HepG2 (cell line): Measurements from ENCODE around the gene ADCK2. TPM values are rescaled to one million over a fixed set of nuclear protein-coding genes. Genes with fewer than 3 reads are reported as not detected.

Experiments used
- CBX1 ChIP-seq: IDR thresholded peaks from one replicate; pipeline ENCODE4 v1.6.1; 2016; ENCODE audit warnings: antibody characterized with exemption, low read depth
- CTCF ChIP-seq: sonication (generic); formaldehyde crosslinking; IDR thresholded peaks from 2 replicates; pipeline ENCODE4 v1.5.0; 2020; ENCODE audit warnings: mild to moderate bottlenecking, missing genetic modification reagents, moderate library complexity
- DMAP1 ChIP-seq: IDR thresholded peaks from 2 replicates; pipeline ENCODE4 v1.6.1; 2016
- ERF ChIP-seq: IDR thresholded peaks from 2 replicates; pipeline ENCODE4 v1.6.1; 2018; ENCODE audit warnings: missing biosample characterization, missing genetic modification reagents
- ETV6 ChIP-seq: sonication (generic); formaldehyde crosslinking; conservative IDR thresholded peaks from 2 replicates; pipeline ENCODE4 v1.4.0; 2020; ENCODE audit warnings: missing genetic modification reagents
- HNF4A ChIP-seq: sonication (generic); formaldehyde crosslinking; IDR thresholded peaks from 2 replicates; pipeline ENCODE4 v1.4.0; 2020; ENCODE audit warnings: missing genetic modification reagents
- MED8 ChIP-seq: sonication (generic); formaldehyde crosslinking; IDR thresholded peaks from 2 replicates; pipeline ENCODE4 v1.8.1; 2023; ENCODE audit warnings: mild to moderate bottlenecking, missing genetic modification reagents; ENCODE audit not compliant: insufficient replicate concordance
- SP1 ChIP-seq, 2 experiments: fragments of 450-650 bp in 1 of 2; sonication (generic) in 1 of 2; formaldehyde crosslinking in 1 of 2; IDR thresholded peaks; 2 replicates each; pipeline versions ENCODE4 v1.4.0 to v1.6.1; 2016 to 2020; ENCODE audit warnings: missing genetic modification reagents in 1 of 2
- TOPORS ChIP-seq: sonication (generic); formaldehyde crosslinking; IDR thresholded peaks from 2 replicates; pipeline ENCODE4 v1.8.0; 2023; ENCODE audit warnings: mild to moderate bottlenecking, missing genetic modification reagents
- ZHX1 ChIP-seq: sonication (generic); formaldehyde crosslinking; IDR thresholded peaks from 2 replicates; pipeline ENCODE4 v1.8.1; 2022; ENCODE audit warnings: low read depth, mild to moderate bottlenecking, missing genetic modification reagents
- ZNF510 ChIP-seq: sonication (generic); formaldehyde crosslinking; IDR thresholded peaks from 2 replicates; pipeline ENCODE4 v1.4.0; 2020; ENCODE audit warnings: low read depth, mild to moderate bottlenecking, missing genetic modification reagents
- ZNF569 ChIP-seq: sonication (generic); formaldehyde crosslinking; IDR thresholded peaks from 2 replicates; pipeline ENCODE4 v1.5.0; 2020; ENCODE audit warnings: mild to moderate bottlenecking, missing genetic modification reagents, moderate library complexity, borderline replicate concordance
- ZNF879 ChIP-seq: sonication (generic); formaldehyde crosslinking; IDR thresholded peaks from 2 replicates; pipeline ENCODE4 v1.8.1; 2023; ENCODE audit warnings: missing genetic modification reagents
- polyA plus RNA-seq, 8 experiments: library from polyadenylated mRNA; depleted of rRNA in 3 of 8; stranded (reverse) in 7 of 8; unstranded in 1 of 8; fragments of >200 nt; fragmentation: Illumina TruSeq in 4 of 8; extraction: Trizol in 4 of 8; gene quantifications; 2 replicates each; pipeline versions ENCODE4 v1.2.1 to v1.2.3, GENCODE V29; 2011 to 2016; ENCODE audit warnings: low read depth in 4 of 8, missing spikeins in 1 of 8, mixed read lengths in 1 of 8; ENCODE audit not compliant: insufficient read depth in 1 of 8
- total RNA-seq, 5 experiments: library from RNA; depleted of rRNA; stranded (reverse); fragments of >200 nt; fragmentation: Illumina TruSeq; extraction: Trizol; gene quantifications; 2 replicates each; pipeline ENCODE4 v1.2.3, GENCODE V29; 2016; ENCODE audit warnings: low read depth in 1 of 5
- TF ChIP-seq, protein P1 (sequence below), 2 experiments: sonication (generic) in 1 of 2; formaldehyde crosslinking in 1 of 2; IDR thresholded peaks; 2 replicates each; pipeline versions ENCODE4 v1.4.0 to v1.6.1; 2016 to 2020; ENCODE audit warnings: borderline replicate concordance in 1 of 2, low read depth in 1 of 2, mild to moderate bottlenecking in 1 of 2, missing genetic modification reagents in 1 of 2
- TF ChIP-seq, protein P2 (sequence below): sonication (generic); formaldehyde crosslinking; IDR thresholded peaks from 2 replicates; pipeline ENCODE4 v1.5.0; 2020; ENCODE audit warnings: mild to moderate bottlenecking, missing genetic modification reagents

The ADCK2 gene
- total and polyA plus RNA-seq, 2 of the 13 experiments (the other 11 are each of a cell fraction or from before 2014, with no cell fraction given): 8.6 to 18.8 TPM

DNA sequence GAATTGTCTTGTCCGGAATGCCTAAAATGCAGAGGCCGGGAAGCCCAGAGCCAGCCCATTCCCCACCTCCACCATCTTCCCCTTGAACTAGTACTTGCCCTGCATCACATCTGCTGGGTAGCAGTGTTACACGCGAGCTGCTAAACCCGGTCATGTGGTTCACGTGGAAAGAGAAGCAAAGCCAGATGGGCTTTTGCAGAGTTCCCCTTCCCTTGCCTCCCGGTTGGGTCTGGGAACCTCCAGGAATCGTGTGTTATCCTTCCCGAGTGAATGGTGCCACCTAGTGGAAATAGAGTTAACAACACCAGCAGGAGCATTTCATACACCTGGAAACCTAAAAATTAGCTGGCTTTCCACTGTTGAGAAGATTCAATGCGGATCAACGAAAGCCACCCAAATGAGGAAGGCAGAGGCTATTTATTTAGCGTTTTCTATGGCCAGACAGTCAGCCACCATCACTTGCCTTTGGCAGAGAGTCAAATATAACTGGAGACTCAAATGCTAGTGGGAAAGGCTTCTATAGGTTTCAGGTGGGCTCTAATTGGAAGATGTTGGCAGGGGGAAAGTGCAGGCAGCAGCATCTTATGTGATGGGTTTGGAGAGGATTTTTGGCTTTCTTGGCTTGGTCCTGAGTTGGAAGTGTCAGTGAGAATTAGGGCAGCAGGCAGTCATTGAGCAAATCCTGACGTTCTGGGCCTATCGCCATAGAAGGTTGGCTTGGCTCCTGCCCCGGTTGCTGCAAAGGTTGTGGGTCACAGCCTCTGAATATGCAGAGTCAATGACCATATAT, 19.2 kb upstream of the ADCK2 start (continued):
- TF ChIP-seq, protein P1, sequence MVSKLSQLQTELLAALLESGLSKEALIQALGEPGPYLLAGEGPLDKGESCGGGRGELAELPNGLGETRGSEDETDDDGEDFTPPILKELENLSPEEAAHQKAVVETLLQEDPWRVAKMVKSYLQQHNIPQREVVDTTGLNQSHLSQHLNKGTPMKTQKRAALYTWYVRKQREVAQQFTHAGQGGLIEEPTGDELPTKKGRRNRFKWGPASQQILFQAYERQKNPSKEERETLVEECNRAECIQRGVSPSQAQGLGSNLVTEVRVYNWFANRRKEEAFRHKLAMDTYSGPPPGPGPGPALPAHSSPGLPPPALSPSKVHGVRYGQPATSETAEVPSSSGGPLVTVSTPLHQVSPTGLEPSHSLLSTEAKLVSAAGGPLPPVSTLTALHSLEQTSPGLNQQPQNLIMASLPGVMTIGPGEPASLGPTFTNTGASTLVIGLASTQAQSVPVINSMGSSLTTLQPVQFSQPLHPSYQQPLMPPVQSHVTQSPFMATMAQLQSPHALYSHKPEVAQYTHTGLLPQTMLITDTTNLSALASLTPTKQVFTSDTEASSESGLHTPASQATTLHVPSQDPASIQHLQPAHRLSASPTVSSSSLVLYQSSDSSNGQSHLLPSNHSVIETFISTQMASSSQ (IDR thresholded peaks at IDR 0.05; ENCODE audit: low read depth): no peak
- TF ChIP-seq, protein P1 (CRISPR knock-in tag; IDR thresholded peaks at IDR 0.05; ENCODE audit: borderline replicate concordance): no peak
- TF ChIP-seq ZNF879 (CRISPR knock-in tag) (no peak), CTCF (CRISPR knock-in tag) (peak; percentile 93), ERF (no peak), TOPORS (CRISPR knock-in tag) (no peak), ZNF510 (no peak), CBX1 (no peak), ZNF569 (CRISPR knock-in tag) (no peak), ETV6 (CRISPR knock-in tag) (no peak), SP1 (IDR thresholded peaks at IDR 0.05) (no peak), SP1 (CRISPR knock-in tag; IDR thresholded peaks at IDR 0.05) (no peak), MED8 (CRISPR knock-in tag) (no peak), HNF4A (no peak), DMAP1 (CRISPR knock-in tag) (no peak), ZHX1 (CRISPR knock-in tag) (no peak)
- TF ChIP-seq, protein P2, sequence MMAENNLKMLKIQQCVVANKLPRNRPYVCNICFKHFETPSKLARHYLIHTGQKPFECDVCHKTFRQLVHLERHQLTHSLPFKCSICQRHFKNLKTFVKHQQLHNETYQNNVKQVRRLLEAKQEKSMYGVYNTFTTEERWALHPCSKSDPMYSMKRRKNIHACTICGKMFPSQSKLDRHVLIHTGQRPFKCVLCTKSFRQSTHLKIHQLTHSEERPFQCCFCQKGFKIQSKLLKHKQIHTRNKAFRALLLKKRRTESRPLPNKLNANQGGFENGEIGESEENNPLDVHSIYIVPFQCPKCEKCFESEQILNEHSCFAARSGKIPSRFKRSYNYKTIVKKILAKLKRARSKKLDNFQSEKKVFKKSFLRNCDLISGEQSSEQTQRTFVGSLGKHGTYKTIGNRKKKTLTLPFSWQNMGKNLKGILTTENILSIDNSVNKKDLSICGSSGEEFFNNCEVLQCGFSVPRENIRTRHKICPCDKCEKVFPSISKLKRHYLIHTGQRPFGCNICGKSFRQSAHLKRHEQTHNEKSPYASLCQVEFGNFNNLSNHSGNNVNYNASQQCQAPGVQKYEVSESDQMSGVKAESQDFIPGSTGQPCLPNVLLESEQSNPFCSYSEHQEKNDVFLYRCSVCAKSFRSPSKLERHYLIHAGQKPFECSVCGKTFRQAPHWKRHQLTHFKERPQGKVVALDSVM (CRISPR knock-in tag): no peak
